Uterus (tissue), 2 donors: ENCODE data around the gene LRR1.

Experiments
- POLR2A ChIP-seq, 2 donors: fragments of 450-650 bp; IDR thresholded peaks; one replicate each; pipeline ENCODE4 v1.6.1; 2016; ENCODE audit warnings: antibody characterized with exemption in 2 of 2, mild to moderate bottlenecking in 1 of 2, moderate library complexity in 1 of 2
- TF ChIP-seq, protein P1 (sequence below), 4 experiments: fragments of 200-600 bp in 2 of 4; fragments of 450-650 bp in 2 of 4; sonication (generic) in 2 of 4; IDR thresholded peaks; one replicate each; pipeline ENCODE4 v1.5.1; 2016 to 2019; ENCODE audit warnings: antibody characterized with exemption in 4 of 4, mild to moderate bottlenecking in 2 of 4, moderate library complexity in 1 of 4

DNA sequence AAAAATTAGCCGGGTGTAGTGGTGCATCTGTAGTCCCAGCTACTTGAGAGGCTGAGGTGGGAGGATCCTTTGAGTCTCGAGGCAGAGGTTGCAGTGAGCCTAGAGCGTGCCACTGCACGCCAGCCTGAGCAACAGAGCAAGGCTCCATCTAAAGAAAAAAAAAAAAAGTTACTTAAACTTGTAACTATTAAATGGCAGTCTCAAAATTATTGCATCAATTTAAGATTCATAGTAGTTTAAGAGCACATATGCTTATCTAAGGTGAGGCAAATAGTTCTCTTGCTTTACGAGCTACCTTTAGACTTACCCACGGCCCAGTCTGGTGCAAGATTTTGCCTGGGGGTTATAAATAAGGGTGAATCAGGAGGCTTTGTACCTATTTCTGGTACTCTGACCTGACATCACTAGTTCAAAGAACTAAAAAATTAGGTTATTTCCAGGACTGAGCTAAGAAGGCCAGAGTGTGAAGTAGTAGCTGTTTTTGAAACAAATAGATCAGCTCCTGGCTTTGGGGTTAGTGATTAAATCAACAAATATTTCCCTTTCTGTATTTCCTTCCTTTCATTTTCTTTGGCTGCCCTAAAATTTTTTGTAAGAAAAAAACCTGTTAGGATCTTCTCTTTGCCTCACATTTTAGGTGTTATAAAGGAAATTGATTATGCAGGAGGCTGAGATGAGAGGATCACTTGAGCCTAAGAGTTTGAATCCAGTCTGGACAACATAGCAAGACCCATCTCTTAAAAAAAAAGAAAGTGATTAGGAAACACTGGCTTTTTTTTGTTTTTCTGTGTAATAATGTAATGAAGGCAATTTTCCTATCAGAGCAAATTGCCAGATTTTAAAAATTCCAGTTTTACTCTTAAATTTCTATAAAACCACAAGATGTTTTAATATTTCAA lies 25.4 kb downstream of the LRR1 start:
- TF ChIP-seq, protein P1, sequence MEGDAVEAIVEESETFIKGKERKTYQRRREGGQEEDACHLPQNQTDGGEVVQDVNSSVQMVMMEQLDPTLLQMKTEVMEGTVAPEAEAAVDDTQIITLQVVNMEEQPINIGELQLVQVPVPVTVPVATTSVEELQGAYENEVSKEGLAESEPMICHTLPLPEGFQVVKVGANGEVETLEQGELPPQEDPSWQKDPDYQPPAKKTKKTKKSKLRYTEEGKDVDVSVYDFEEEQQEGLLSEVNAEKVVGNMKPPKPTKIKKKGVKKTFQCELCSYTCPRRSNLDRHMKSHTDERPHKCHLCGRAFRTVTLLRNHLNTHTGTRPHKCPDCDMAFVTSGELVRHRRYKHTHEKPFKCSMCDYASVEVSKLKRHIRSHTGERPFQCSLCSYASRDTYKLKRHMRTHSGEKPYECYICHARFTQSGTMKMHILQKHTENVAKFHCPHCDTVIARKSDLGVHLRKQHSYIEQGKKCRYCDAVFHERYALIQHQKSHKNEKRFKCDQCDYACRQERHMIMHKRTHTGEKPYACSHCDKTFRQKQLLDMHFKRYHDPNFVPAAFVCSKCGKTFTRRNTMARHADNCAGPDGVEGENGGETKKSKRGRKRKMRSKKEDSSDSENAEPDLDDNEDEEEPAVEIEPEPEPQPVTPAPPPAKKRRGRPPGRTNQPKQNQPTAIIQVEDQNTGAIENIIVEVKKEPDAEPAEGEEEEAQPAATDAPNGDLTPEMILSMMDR (IDR thresholded peaks at IDR 0.05): no peak
- TF ChIP-seq POLR2A (IDR thresholded peaks at IDR 0.05): no peak
